Measurements from ENCODE around the gene CD164.

CD164 gene

DNA sequence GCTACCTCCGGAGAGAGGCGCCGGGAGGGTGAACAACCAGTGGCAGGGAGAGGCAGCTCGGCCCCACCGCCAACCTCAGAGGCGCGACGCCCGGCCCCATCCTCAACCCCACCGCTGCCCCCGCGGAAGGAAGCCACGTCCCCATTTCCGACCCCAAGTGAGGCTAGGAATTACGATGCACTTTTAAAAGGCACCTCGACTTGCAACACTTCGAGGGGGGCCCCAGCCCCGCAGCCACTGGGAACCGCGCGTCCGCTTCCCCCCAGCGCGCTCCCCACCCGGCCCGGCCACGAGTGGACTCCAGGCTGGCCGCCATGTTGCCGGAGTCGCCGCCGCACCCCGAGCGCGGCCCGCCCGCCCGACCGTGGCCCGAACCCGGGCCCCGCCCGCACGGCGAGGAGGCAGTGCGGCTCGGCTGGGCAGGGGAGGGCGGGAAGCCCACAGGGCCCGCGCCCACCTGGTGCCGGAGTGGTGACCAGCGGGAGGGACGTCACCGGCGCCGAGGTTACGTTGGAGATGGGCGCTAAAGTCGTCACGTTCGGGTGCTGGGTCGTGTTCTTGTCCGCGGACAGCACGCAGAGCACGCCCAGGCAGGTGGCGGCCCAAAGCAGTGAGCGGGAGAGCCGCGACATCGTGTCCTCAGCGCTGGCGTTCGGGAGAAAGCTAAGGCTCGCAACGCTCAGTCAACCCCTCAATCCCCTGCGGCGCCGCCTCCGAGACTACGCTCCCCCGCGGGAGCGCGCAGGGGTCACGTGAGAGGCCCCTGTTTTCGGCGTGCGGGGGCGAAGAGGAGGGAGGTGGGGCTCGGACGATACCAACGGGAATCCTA lies at the start of gene CD164:
TSS of gene CD164 (minus strand) at position 721 of the 829 bp plus-strand sequence. CDS start at position 632, 89 bp downstream.
- DNase-seq = peak; percentile 62 to 72

- no peak for DNase-seq
Measured at GRCh38 chr6:109429496-109429895, 47.2 kb upstream of the CD164 start.

DNA sequence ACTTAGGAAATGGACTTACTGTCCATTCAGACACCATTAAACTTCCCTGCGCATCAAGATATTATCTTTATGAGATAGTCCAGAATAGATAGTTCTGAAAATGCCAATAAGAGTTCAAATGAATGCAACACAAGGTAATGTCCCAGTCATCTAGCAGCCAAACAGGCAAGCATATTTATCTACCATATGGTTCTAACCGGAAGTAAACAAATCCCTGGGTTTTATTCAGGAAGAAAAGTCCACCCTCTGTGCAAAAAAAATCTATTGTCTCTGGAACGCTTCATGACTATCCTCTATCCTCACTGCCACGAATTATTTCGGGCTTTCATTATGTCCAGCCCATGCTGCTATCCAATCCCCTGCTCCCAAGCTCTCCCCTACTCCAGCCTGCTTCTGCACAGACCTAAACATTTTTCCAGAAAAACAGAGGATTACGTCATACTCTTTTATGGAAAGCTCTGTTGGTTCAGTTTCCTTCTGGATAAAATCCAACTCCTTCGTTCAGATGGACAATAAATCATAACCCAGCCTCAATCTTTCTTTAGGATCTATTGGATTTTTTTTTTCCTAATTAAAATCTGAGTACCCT lies 46.7 kb upstream of the CD164 start:
- DNase-seq = no peak

GRCh38 chr6:109424946-109425345 lies 42.7 kb upstream of the CD164 start:
- DNase-seq = no peak

DNA sequence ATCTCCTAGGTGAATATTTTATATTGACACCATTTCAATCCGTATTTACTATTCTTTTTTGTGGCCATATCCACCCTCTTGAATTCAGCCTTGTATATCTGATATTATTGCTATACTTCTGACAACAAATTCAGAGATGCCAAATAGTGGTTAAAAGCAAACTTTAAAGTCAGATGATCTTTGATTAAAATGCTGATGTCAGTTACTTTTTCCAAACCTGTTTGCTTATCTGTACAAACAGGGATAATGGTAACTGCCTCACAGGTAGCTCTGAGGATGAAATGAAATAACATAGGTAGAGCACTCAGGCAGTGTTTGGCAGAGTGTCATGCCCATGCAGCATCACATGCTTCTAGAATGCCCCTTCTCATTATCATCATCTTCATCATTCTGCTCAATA lies 38.9 kb upstream of the CD164 start:
- no peak for DNase-seq

DNA sequence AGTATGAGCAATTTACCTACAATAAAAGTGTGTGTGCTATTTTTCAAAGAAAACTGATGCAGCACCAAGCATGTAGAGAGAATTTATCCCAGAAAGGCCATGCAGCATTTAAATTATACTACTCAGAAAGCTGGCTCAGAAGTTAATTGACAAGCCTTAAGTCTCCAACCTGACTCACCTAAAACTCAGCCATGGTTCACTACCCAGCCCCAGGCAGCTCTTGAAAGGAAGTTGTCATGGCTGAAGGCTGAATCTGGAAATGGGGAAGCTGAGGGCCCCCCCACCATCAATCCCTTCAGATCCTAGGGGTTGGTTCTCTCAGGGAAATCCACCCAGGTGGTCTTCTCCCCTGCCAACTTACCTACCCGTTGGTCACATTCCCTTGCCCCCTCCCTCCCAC lies 38.5 kb upstream of the CD164 start:
- DNase-seq = no peak

DNA sequence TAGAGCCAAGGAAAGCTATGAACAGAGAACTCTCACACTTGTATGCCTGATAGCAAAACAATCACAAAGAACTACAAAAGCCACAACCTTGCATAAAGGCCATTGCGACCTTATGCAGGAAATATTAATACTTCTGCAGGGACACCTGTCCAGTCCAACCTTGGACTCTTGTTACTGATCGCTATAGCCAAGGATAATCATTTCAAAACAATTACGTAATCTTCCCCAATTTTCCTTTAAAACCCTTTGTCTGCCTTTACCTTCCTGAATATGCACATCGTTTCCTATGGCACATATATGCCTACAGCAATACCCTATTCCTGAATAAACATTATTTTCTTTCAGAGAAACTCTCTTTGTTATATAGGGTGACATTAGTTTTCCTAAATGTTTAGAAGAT lies 35.4 kb upstream of the CD164 start:
- DNase-seq = no peak

DNA sequence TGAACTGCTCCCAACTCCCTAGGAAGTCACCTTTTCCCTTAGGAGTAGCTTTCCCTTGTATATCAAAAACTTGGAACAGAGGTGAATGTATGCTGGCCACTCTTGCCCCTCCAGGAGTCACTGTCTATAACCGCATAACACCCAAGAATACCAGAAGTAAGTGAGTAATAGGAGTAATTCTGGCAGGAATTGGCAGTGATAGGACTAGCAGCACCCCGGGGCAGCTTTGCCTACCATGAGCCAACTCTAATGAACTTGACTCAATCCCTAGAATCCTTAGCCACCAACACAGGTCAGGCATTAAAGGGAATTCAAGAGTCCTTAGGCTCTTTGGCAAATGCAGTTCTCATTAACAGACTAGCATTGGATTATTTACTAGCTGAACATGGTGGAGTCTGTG lies 28.8 kb upstream of the CD164 start:
- no peak for DNase-seq

- no peak for DNase-seq
Measured at GRCh38 chr6:109406196-109406595, 23.9 kb upstream of the CD164 start.

DNA sequence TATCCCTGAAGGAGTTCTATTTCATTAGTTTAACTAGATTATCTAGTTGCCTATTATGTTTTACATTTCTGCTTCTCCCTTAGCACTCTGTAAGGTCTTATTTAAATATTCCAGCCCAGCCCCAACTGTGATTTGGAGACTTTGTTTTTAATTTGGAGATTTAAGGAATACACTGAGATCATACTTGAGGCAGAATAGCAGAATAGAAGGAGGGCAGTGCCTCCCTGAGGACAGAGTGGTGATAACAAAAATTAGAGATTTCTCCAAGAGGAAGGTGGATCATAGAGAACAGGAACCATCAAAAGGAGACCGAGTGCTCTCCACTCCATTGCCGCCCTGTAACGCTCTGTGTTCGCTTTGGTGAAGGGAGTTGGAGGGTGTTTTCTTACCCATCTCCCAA lies 14.8 kb upstream of the CD164 start:
- DNase-seq = no peak

- DNase-seq = no peak
Measured at GRCh38 chr6:109396046-109396718, 13.9 kb upstream of the CD164 start.

DNA sequence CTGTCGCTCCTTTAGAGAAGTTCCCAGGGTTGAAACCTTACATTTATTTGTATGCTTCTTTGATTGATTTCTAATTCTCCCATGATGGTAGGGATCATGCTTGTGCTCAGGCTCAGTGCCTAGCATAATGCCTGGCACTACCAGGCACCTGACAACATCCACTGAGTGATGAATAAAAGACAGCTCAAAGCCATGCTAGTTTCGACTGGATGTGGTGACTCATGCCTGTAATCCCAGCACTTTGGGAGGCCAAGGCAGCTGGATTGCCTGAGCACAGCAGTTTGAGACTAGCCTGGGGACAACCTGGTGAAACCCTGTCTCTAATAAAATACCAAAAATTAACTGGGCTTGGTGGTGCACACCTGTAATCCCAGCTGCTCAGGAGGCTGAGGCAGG lies 11.6 kb upstream of the CD164 start:
- DNase-seq = no peak

DNA sequence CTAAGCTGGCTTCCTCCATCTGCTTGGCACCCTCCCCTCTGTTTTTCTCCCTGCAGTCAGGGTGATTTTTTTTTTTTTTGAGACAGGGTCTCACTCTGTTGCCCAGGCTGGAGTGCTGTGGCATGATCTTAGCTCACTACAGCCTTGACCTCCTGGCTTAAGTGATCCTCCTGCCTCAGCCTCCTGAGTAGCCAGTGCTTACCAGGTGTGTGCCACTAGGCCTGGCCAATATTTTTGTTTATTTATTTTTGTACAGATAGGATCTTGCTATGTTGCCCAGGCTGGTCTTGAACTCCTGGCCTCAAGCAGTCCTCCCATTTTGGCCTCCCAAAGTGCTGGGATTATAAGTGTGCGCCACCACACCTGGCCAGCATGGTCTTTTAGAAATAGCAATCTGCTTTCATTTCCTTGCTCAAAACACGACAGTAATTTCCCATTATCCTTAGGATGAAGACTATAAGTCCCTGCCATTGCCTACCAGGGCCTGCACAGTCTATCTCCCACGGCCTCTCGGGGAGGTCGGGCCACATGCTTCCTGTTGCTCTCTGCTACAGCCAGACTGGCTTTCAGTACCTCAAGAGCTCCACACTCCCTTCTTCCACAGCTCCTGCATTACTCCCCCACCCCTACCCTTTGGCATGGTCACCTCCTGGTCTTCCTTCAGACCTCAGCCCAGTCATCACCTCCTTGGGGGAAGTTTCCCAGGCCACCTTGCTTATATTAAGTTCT lies 11.1 kb upstream of the CD164 start:
- no peak for DNase-seq

- DNase-seq = no peak
Measured at GRCh38 chr6:109389650-109390274, 7.5 kb upstream of the CD164 start.

DNA sequence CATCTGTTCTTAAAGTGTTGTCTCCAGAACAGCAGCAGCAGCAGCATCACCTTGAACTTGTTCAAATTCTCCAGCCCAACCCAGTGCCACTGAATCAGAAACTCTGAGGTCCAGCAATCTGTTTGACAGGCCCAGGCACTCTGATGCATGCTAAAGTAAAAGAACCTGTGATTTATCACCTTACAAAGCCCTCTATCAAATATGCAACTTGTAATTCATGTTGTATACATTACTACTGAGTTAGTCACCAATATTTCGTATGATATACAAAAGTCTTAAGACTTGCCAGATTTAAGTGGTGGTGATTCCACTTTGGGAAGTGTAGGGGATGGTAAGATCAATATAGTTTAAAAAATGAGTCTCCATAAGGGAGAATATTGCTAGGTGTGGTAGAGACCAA lies 6.0 kb upstream of the CD164 start:
- no peak for DNase-seq

DNA sequence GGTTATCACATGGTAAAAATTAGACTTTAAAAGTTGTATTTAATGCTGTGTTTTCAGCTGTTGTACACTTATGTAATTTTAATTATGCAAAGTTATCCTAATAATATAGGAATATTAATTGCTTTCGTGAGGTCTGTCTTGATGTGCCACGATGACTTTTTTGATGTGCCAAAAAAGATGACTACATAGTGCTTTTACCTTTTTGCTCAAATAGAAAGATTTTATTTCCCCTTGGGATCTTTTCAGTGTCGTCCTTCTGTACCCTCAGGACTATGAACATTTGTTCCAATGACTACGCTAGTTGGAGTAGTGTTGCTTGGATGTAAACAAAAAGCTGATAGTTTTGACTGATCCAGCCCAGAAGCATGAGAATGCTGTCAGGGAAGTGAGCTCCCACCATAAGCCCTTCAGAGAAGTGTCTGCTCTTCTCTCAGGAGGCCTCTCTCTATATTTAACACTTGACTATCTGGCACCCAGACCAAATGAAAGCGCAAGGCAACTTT lies 1.2 kb upstream of the CD164 start:
- no peak for DNase-seq

DNA sequence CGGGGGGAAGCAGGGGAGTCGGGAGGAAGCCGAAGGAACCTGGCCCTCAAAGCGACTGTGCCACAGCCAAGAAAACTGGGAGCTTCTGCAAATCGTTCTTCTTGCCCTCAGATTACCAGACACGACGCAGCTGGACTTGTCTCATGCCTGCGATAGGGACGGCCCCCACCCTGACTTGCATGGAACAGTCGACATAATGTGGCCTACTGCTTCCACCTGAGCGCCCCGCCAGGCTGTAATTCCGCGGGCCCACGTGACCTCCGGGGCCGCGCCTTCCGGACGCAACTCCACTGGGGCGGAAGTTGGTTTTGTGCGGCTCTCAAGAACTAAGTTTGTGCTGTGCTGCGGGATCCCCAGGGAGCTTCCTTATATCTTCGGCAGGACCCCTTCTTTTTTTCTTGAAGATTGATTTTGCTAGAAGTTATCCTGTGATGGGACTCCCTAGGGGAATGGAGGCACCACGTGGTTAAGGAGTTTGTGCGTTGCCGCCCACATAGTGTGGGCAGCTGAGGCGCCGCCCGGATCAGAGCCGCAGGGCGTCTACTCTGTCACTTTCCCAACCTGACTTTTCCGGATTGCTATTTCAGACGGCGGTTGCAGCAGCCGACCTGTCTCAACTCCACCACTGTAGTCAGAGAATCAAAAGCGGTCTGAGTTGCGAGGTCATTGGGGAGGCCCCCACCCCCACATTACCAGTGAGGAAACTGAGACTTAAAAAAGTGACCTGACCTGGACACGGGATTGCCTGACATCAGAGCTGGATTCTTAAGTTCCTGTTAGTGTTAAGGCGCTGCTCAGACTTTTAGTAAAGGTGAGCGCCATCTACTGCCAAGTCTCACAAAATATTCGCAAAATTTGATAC lies 540 bp upstream of the CD164 start:
- DNase-seq = peak; percentile 89 to 92

GRCh38 chr6:109381061-109381746 lies 1.1 kb downstream of the CD164 start:
- no peak for DNase-seq

- DNase-seq = no peak
Measured at GRCh38 chr6:109379711-109380110, 2.6 kb downstream of the CD164 start.

GRCh38 chr6:109377717-109378116 lies 4.5 kb downstream of the CD164 start:
- DNase-seq = no peak

- no peak for DNase-seq
Measured at GRCh38 chr6:109374326-109374892, 7.9 kb downstream of the CD164 start.
